ENCODE results near the gene SF3B2. TPM values are rescaled to one million over a fixed set of nuclear protein-coding genes. Genes with fewer than 3 reads are reported as not detected.

SF3B2 gene
- total RNA-seq = 138 and 219 TPM in 2 replicates

GRCh38 chr11:66051766-66052663, at the start of gene SF3B2:
SF3B2 (plus strand) TSS chr11:66052364; CDS start chr11:66052385, 21 bp downstream.

GRCh38 chr11:66011785-66012303, 40.3 kb upstream of the SF3B2 start, which contains the start of gene CST6:
CST6 (plus strand) TSS chr11:66012008; CDS start chr11:66012045, 37 bp downstream.

GRCh38 chr11:66026017-66026529, 26.1 kb upstream of the SF3B2 start, which contains the start of gene CATSPER1:
CATSPER1 (minus strand) TSS chr11:66026479; CDS start chr11:66026379, 100 bp downstream.

GRCh38 chr11:66048547-66049323, 3.4 kb upstream of the SF3B2 start, which contains the start of gene GAL3ST3:
GAL3ST3 (minus strand) TSS chr11:66049161; CDS start chr11:66045415, 3,746 bp downstream.

GRCh38 chr11:66069715-66070603, 17.8 kb downstream of the SF3B2 start, which contains the start of gene PACS1:
PACS1 (plus strand) TSS chr11:66070272; CDS start chr11:66070487, 215 bp downstream.

Other genes starting within 250 kb of the SF3B2 start
- gene SNX32, start 218.4 kb upstream of the SF3B2 start, total RNA-seq = 1.1 and 5.5 TPM in 2 replicates
- gene CFL1, start 194.2 kb upstream of the SF3B2 start, total RNA-seq = 397 and 949 TPM in 2 replicates
- 42.0 and 54.2 TPM in 2 replicates for gene MUS81, start 191.9 kb upstream of the SF3B2 start, total RNA-seq
- 39.4 and 68.7 TPM in 2 replicates for gene EFEMP2, start 179.6 kb upstream of the SF3B2 start, total RNA-seq
- 0.79 TPM in 1 of 2 replicates, not detected in the other for gene CTSW, start 172.5 kb upstream of the SF3B2 start, total RNA-seq
- 110 and 165 TPM in 2 replicates for gene FIBP, start 163.9 kb upstream of the SF3B2 start, total RNA-seq
- 23.2 and 30.0 TPM in 2 replicates for gene CCDC85B, start 161.7 kb upstream of the SF3B2 start, total RNA-seq
- 1.1 and 1.2 TPM in 2 replicates for gene FOSL1, start 152.0 kb upstream of the SF3B2 start, total RNA-seq
- 24.3 and 35.7 TPM in 2 replicates for gene C11orf68, start 133.3 kb upstream of the SF3B2 start, total RNA-seq
- 63.6 and 81.4 TPM in 2 replicates for gene DRAP1, start 132.9 kb upstream of the SF3B2 start, total RNA-seq
- not detected in 2 replicates for gene TSGA10IP, start 106.9 kb upstream of the SF3B2 start, total RNA-seq
- gene SART1, start 90.6 kb upstream of the SF3B2 start, total RNA-seq = 33.4 and 37.7 TPM in 2 replicates
- 29.8 and 40.0 TPM in 2 replicates for gene EIF1AD, start 50.2 kb upstream of the SF3B2 start, total RNA-seq
- gene BANF1, start 49.9 kb upstream of the SF3B2 start, total RNA-seq = 23.2 and 37.5 TPM in 2 replicates
- 39.3 and 66.6 TPM in 2 replicates for gene CST6, start 40.4 kb upstream of the SF3B2 start, total RNA-seq
- gene CATSPER1, start 25.9 kb upstream of the SF3B2 start, total RNA-seq = under 0.01 and 0.54 TPM in 2 replicates
- gene GAL3ST3, start 3.2 kb upstream of the SF3B2 start, total RNA-seq = not detected in 2 replicates
- gene PACS1, start 17.9 kb downstream of the SF3B2 start, total RNA-seq = 40.8 and 50.6 TPM in 2 replicates
- 23.4 and 25.1 TPM in 2 replicates for gene KLC2, start 205.3 kb downstream of the SF3B2 start, total RNA-seq
- gene RAB1B, start 216.3 kb downstream of the SF3B2 start, total RNA-seq = 75.4 and 129 TPM in 2 replicates
- gene CNIH2, start 225.8 kb downstream of the SF3B2 start, total RNA-seq = 0.87 and 2.4 TPM in 2 replicates
- gene YIF1A, start 236.8 kb downstream of the SF3B2 start, total RNA-seq = 180 and 245 TPM in 2 replicates
- under 0.01 TPM in 1 of 2 replicates, not detected in the other for gene TMEM151A, start 239.5 kb downstream of the SF3B2 start, total RNA-seq